Measurements from ENCODE around the gene FHDC1.

FHDC1 gene

DNA sequence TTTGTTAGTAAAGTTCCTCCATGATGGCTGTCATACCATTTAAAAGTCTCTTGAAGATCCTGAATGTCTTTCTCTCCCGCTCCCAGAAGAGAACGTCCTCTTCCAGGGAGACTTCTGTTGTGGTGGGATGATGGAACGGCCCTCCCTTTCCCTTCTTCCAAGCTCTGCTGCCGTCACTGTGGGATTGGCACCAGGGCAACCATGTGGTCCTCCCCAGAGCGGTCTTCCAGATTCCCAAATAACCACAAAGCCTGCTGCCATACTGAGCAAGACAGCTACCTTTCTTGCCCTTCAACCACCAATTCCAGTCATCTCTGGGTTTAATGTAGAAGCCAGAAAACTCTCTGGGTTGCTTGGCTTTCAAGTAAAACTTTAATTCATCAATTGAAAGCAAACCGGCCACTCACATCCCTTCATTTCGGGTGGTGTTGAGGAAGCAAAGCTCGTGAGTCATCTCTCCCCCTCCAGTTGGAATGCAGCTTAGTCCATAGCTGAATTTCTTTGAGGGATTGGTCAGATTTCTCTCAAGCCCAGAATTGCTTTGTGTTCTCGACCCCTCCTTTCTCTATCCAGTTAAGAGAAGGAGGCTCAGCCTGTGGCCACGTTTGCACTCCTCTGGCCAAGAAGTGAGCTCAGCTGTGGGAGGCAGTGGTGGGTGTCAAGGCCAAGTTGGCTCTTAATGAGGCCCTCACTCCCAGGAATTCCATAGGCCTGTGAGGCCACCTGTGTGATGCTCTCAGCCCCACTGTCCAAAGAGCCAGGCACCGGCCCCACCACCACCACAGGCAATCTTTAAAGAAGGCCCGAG lies 36.9 kb downstream of the FHDC1 start:
- Histone ChIP-seq H3K9me3 (ENCODE audit: control insufficient read depth, insufficient read depth, low read length) (no peaks in the 10 kb centered on the region), H3K36me3 (ENCODE audit: insufficient read depth, low read length) (peaks cover 19% of the 10 kb centered on the region), H3K4me1 (ENCODE audit: insufficient read depth, low read length) (no peaks in the 10 kb centered on the region; the same call in 1 of the 2 replicates), H3K9ac (ENCODE audit: low read depth, low read length) (no peak overlapping the region)

- Histone ChIP-seq H3K9ac (ENCODE audit: low read depth, low read length) (no peak overlapping the region), H3K36me3 (ENCODE audit: insufficient read depth, low read length) (peaks cover 18% of the 10 kb centered on the region)
These were observed 37.7 kb downstream of the FHDC1 start for GRCh38 chr4:152973629-152974467.

GRCh38 chr4:152974468-152975379 lies 38.6 kb downstream of the FHDC1 start:
- Histone ChIP-seq H3K9me3 (ENCODE audit: control insufficient read depth, insufficient read depth, low read length) (no peaks in the 10 kb centered on the region), H3K9ac (ENCODE audit: low read depth, low read length) (no peak overlapping the region), H3K36me3 (ENCODE audit: insufficient read depth, low read length) (peaks cover 13% of the 10 kb centered on the region), H3K4me1 (ENCODE audit: insufficient read depth, low read length) (no peaks in the 10 kb centered on the region; the same call in 1 of the 2 replicates)

More at GRCh38 chr4:152973629-152974467, 37.7 kb downstream of the FHDC1 start:
- Histone ChIP-seq H3K9me3 (ENCODE audit: control insufficient read depth, insufficient read depth, low read length) (no peaks in the 10 kb centered on the region), H3K4me1 (ENCODE audit: insufficient read depth, low read length) (no peaks in the 10 kb centered on the region; the same call in 1 of the 2 replicates)

GRCh38 chr4:152975380-152976211 lies 39.5 kb downstream of the FHDC1 start:
- Histone ChIP-seq H3K4me1 (ENCODE audit: insufficient read depth, low read length) (no peaks in the 10 kb centered on the region; the same call in 1 of the 2 replicates), H3K9me3 (ENCODE audit: control insufficient read depth, insufficient read depth, low read length) (no peaks in the 10 kb centered on the region), H3K36me3 (ENCODE audit: insufficient read depth, low read length) (peaks cover 7% of the 10 kb centered on the region), H3K9ac (ENCODE audit: low read depth, low read length) (no peak overlapping the region)

DNA sequence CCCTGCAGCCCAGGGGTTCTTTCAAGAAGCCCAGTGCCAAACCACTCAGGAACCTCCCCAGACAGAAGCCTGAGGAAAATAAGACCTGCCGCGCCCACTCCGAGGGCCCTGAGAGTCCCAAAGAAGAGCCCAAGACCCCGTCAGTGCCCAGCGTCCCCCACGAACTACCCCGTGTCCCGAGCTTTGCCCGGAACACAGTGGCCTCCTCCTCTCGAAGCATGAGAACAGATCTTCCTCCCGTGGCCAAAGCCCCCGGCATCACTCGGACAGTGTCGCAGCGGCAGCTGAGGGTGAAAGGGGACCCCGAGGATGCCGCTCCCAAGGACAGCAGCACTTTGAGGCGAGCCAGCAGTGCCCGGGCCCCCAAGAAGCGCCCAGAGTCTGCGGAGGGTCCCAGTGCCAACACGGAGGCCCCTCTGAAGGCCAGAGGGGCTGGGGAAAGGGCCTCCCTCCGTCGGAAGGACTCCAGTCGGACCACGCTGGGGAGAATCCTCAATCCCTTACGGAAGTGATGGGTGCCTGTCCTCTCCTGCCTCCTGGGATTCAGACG lies 40.2 kb downstream of the FHDC1 start:
- Histone ChIP-seq H3K9me3 (ENCODE audit: control insufficient read depth, insufficient read depth, low read length) (no peaks in the 10 kb centered on the region), H3K4me1 (ENCODE audit: insufficient read depth, low read length) (peaks cover 5% of the 10 kb centered on the region), H3K36me3 (ENCODE audit: insufficient read depth, low read length) (peaks cover 6% of the 10 kb centered on the region), H3K9ac (ENCODE audit: low read depth, low read length) (no peak overlapping the region)

DNA sequence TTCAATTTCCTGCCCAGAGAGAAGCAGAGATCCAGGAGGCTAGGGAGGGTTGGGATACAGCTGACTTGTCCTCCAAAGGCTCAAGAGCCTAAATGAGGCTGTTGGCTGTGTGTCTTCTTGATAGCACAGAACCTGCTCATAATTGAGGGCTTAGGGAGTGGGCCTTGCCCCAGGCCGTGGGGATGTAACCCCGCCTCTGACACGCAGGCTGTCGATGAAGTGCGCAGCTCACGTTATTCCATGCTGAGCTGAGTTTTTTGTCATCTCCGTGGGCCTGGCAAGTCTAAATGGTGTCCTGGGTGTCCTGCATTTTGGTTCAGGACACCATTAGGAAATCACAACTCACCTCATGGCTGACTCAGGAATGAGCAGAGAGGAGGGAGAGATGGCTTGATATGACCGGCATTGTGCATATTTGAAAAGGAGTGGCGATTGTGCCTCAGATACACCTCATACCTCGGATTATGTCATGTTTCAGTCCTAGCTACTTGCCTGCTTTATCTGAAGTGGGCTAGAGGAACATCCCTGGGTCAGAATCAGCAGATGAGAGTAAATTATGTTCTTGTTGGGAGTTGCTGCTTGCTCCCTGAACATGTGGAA lies 43.7 kb downstream of the FHDC1 start:
- Histone ChIP-seq H3K36me3 (ENCODE audit: insufficient read depth, low read length) (no peaks in the 10 kb centered on the region), H3K4me1 (ENCODE audit: insufficient read depth, low read length) (peaks cover 20% of the 10 kb centered on the region), H3K9ac (ENCODE audit: low read depth, low read length) (no peak overlapping the region), H3K9me3 (ENCODE audit: control insufficient read depth, insufficient read depth, low read length) (no peaks in the 10 kb centered on the region)

DNA sequence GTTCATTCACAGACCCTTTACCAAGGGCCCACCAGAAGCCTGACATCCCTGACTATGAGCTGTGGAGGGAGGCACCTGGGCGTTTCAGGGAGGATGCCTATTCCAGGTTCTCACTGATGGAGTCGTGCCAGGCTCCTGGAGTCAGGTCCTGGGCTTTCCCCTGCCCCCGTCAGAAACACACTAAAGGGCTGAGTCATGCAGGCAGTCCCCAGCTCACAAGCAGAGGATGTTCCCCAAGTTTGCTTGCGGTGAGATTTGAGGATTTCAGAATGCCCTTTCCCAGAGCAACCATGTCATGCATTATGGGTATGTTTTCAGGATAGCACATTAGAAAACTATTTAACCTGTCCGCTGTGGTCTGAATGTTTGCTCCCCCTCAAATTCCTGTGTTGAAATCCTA lies 45.2 kb downstream of the FHDC1 start:
- Histone ChIP-seq H3K9ac (ENCODE audit: low read depth, low read length) (no peak overlapping the region), H3K4me1 (ENCODE audit: insufficient read depth, low read length) (peaks cover 20% of the 10 kb centered on the region), H3K36me3 (ENCODE audit: insufficient read depth, low read length) (no peaks in the 10 kb centered on the region), H3K9me3 (ENCODE audit: control insufficient read depth, insufficient read depth, low read length) (no peaks in the 10 kb centered on the region)

DNA sequence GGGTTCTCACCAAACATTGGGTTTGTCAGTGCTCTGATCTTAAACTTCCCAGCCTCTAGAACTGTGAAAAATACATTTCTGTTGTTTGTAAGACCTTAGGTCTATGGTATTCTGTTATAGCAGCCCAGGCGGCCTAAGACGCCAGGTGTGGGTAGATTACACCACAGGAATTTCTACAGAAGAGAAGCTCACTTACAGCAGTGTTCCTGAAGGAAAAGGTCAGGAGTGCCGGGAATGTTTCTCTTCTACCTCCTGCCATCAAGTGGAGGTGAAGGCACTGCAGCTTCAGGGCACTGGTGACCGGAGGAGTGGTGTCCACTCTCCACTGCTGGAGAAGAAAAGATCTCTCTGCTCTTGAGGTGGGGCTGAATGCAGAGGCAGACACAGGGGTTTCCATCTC lies 45.7 kb downstream of the FHDC1 start:
- Histone ChIP-seq H3K9ac (ENCODE audit: low read depth, low read length) (no peak overlapping the region), H3K4me1 (ENCODE audit: insufficient read depth, low read length) (peaks cover 20% of the 10 kb centered on the region), H3K9me3 (ENCODE audit: control insufficient read depth, insufficient read depth, low read length) (no peaks in the 10 kb centered on the region), H3K36me3 (ENCODE audit: insufficient read depth, low read length) (no peaks in the 10 kb centered on the region)

GRCh38 chr4:152983221-152983620 lies 47.1 kb downstream of the FHDC1 start:
- no peaks in the 10 kb centered on the region for H3K36me3 ChIP-seq (ENCODE audit: insufficient read depth, low read length)
- peaks cover 20% of the 10 kb centered on the region for H3K4me1 ChIP-seq (ENCODE audit: insufficient read depth, low read length)

GRCh38 chr4:152983774-152984411 lies 47.8 kb downstream of the FHDC1 start:
- peaks cover 20% of the 10 kb centered on the region for H3K4me1 ChIP-seq (ENCODE audit: insufficient read depth, low read length)

More at GRCh38 chr4:152983221-152983620, 47.1 kb downstream of the FHDC1 start:
- Histone ChIP-seq H3K9me3 (ENCODE audit: control insufficient read depth, insufficient read depth, low read length) (no peaks in the 10 kb centered on the region), H3K9ac (ENCODE audit: low read depth, low read length) (no peak overlapping the region)

GRCh38 chr4:152988721-152989553 lies 52.8 kb downstream of the FHDC1 start:
- no peaks in the 10 kb centered on the region for H3K4me1 ChIP-seq (ENCODE audit: insufficient read depth, low read length)
- H3K9ac ChIP-seq (ENCODE audit: low read depth, low read length): no peak overlapping the region
- no peaks in the 10 kb centered on the region for H3K9me3 ChIP-seq (ENCODE audit: control insufficient read depth, insufficient read depth, low read length)
- H3K36me3 ChIP-seq (ENCODE audit: insufficient read depth, low read length): no peaks in the 10 kb centered on the region

More at GRCh38 chr4:152983774-152984411, 47.8 kb downstream of the FHDC1 start:
- Histone ChIP-seq H3K9ac (ENCODE audit: low read depth, low read length) (no peak overlapping the region), H3K36me3 (ENCODE audit: insufficient read depth, low read length) (no peaks in the 10 kb centered on the region), H3K9me3 (ENCODE audit: control insufficient read depth, insufficient read depth, low read length) (no peaks in the 10 kb centered on the region)

DNA sequence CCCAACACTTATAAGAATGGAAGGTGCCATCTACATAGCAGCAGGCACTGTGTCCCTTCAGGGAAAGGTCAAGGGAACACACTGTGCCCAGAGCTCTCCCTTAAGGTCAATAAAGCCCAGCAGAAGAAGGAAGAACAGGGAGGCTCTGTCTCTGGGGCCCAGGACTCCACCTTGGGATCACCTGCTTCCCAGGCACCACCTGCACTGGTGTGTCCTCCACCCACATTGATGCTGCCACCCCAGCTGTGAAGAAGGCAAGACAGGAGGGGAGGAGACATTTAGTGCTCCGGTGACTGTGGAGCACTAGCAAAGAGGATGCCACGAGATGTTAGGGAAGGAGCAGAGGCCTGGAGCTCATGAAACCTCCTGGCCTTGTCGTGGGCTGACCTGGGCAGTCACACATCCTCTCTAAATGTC lies 53.4 kb downstream of the FHDC1 start:
- H3K4me1 ChIP-seq (ENCODE audit: insufficient read depth, low read length): no peaks in the 10 kb centered on the region
- H3K9me3 ChIP-seq (ENCODE audit: control insufficient read depth, insufficient read depth, low read length): no peaks in the 10 kb centered on the region
- H3K36me3 ChIP-seq (ENCODE audit: insufficient read depth, low read length): no peaks in the 10 kb centered on the region
- H3K9ac ChIP-seq (ENCODE audit: low read depth, low read length): no peak overlapping the region

Measured in ES-I3 (cell line).